ENCODE data around the gene APLP2.

DNA sequence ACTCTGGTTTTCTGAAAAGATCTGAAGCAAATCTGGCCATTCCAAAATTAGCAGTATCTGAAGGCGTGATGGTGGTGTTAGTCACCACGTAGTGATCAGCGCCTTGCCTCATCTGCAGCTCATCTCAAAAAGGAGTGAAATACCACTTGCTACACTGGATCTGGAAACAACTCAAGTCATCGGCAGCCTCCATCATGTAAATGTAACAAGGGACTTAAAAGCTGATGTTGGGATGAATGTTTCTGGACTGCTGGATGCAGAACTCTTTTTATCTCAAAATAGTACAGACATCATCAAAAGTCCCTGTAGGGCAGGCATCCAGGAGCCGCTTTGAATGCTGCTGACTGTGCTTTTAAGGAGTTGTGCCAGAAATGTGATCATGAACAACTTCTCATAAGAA is 14.1 kb upstream of the APLP2 start:
- no peak for TF ChIP-seq POLR2A (IDR thresholded peaks at IDR 0.05; ENCODE audit: borderline replicate concordance, extremely low read depth, insufficient read depth, insufficient read length)
- no peak for TF ChIP-seq YY1 (IDR thresholded peaks at IDR 0.05; ENCODE audit: extremely low read depth, insufficient replicate concordance, low read depth, low read length)
- no peak for TF ChIP-seq ZNF274 (IDR thresholded peaks at IDR 0.05; ENCODE audit: low read depth, low read length)
- TF ChIP-seq EZH2 (IDR thresholded peaks at IDR 0.05), result no peak
- TF ChIP-seq POLR2AphosphoS5 (IDR thresholded peaks at IDR 0.05; ENCODE audit: low read depth, low read length), result no peak
- no peak for TF ChIP-seq RAD21 (IDR thresholded peaks at IDR 0.05; ENCODE audit: low read depth)
- TF ChIP-seq, protein P1, sequence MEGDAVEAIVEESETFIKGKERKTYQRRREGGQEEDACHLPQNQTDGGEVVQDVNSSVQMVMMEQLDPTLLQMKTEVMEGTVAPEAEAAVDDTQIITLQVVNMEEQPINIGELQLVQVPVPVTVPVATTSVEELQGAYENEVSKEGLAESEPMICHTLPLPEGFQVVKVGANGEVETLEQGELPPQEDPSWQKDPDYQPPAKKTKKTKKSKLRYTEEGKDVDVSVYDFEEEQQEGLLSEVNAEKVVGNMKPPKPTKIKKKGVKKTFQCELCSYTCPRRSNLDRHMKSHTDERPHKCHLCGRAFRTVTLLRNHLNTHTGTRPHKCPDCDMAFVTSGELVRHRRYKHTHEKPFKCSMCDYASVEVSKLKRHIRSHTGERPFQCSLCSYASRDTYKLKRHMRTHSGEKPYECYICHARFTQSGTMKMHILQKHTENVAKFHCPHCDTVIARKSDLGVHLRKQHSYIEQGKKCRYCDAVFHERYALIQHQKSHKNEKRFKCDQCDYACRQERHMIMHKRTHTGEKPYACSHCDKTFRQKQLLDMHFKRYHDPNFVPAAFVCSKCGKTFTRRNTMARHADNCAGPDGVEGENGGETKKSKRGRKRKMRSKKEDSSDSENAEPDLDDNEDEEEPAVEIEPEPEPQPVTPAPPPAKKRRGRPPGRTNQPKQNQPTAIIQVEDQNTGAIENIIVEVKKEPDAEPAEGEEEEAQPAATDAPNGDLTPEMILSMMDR (IDR thresholded peaks at IDR 0.05 in 2 of 3, conservative IDR thresholded peaks at IDR 0.05 in 1 of 3; ENCODE audit: borderline replicate concordance in 1 of 3, insufficient read depth in 1 of 3, low read depth in 2 of 3, low read length in 2 of 3), result no peak
- no peak for TF ChIP-seq EZH2phosphoT487 (IDR thresholded peaks at IDR 0.05; ENCODE audit: borderline replicate concordance)
- TF ChIP-seq, protein P2, sequence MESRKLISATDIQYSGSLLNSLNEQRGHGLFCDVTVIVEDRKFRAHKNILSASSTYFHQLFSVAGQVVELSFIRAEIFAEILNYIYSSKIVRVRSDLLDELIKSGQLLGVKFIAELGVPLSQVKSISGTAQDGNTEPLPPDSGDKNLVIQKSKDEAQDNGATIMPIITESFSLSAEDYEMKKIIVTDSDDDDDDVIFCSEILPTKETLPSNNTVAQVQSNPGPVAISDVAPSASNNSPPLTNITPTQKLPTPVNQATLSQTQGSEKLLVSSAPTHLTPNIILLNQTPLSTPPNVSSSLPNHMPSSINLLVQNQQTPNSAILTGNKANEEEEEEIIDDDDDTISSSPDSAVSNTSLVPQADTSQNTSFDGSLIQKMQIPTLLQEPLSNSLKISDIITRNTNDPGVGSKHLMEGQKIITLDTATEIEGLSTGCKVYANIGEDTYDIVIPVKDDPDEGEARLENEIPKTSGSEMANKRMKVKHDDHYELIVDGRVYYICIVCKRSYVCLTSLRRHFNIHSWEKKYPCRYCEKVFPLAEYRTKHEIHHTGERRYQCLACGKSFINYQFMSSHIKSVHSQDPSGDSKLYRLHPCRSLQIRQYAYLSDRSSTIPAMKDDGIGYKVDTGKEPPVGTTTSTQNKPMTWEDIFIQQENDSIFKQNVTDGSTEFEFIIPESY (IDR thresholded peaks at IDR 0.05; ENCODE audit: extremely low read depth, insufficient replicate concordance, low read length), result no peak
- no peak for TF ChIP-seq SP1 (IDR thresholded peaks at IDR 0.05; ENCODE audit: low read depth)
- no peak for TF ChIP-seq ZFX (IDR thresholded peaks at IDR 0.05)
- TF ChIP-seq SIN3A (IDR thresholded peaks at IDR 0.05; ENCODE audit: low read depth), result no peak
- TF ChIP-seq, protein P3, sequence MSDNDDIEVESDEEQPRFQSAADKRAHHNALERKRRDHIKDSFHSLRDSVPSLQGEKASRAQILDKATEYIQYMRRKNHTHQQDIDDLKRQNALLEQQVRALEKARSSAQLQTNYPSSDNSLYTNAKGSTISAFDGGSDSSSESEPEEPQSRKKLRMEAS (IDR thresholded peaks at IDR 0.05), result no peak
- TF ChIP-seq TCF7L2 (IDR thresholded peaks at IDR 0.05; ENCODE audit: borderline replicate concordance, extremely low read depth, insufficient read depth, insufficient read length), result no peak
